ENCODE results near the gene APOL4.

The APOL4 gene

DNA sequence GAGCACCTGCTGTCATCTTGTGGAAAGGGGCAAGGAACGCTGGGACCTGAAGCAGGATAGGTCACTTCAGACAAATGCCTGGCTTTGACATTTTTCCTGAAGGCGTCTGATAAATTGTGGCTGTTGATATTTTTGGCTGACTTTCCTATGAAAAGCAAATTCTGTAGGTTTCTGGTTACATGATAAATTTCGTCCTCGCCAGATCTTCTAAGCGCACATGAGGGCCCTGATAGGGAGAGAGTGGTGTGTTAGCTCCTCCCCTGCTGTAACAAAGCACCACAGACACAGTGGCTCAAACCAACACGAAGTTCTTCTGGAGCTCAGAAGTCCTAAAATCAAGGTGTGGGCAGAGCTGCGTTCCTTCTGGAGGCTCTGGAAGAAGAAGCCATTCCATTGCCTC lies 19.6 kb downstream of the APOL4 start:
- no peak for DNase-seq (ENCODE audit: low spot score)
- Histone ChIP-seq H3K27ac (no peak overlapping the region), H3K4me3 (no peak overlapping the region)
- TF ChIP-seq CTCF (IDR thresholded peaks at IDR 0.05): no peak

GRCh38 chr22:36180928-36181327 lies 20.7 kb downstream of the APOL4 start:
- no peak for TF ChIP-seq CTCF (IDR thresholded peaks at IDR 0.05)
- no peak overlapping the region for H3K4me3 ChIP-seq
- no peak overlapping the region for H3K27ac ChIP-seq
- DNase-seq (ENCODE audit: low spot score): peak; percentile 50

GRCh38 chr22:36180038-36180880 lies 21.4 kb downstream of the APOL4 start:
- DNase-seq (ENCODE audit: low spot score): no peak
- TF ChIP-seq CTCF (IDR thresholded peaks at IDR 0.05): peak; percentile 80
- no peak overlapping the region for H3K27ac ChIP-seq
- no peak overlapping the region for H3K4me3 ChIP-seq

GRCh38 chr22:36177160-36177559 lies 24.4 kb downstream of the APOL4 start:
- Histone ChIP-seq H3K27ac (no peak overlapping the region), H3K4me3 (no peak overlapping the region)
- DNase-seq (ENCODE audit: low spot score): no peak
- TF ChIP-seq CTCF (IDR thresholded peaks at IDR 0.05): no peak

- no peak overlapping the region for H3K4me3 ChIP-seq
- no peak for TF ChIP-seq CTCF (IDR thresholded peaks at IDR 0.05)
- no peak overlapping the region for H3K27ac ChIP-seq
- no peak for DNase-seq (ENCODE audit: low spot score)
Observed at GRCh38 chr22:36175892-36176291, 25.7 kb downstream of the APOL4 start.

DNA sequence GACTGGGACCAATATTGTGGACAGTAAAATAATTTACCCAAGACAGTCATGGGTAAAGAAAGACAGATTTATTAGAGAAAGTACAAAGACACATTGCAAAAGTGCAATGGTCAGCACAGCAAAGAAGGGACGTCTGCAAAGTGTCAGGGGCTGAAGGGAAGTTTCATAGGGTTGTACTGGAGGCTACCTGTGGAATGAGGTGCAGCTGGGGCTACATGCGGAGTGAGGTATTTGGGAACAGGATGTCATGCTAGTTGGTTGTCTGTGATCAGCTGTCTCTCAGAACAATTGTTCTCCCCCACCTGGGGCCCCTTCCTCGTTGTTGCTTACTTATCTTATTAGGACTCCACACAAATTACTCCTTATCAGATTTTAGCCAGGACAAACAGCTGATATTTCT lies 29.7 kb downstream of the APOL4 start:
- TF ChIP-seq CTCF (IDR thresholded peaks at IDR 0.05): no peak
- H3K27ac ChIP-seq: no peak overlapping the region
- no peak for DNase-seq (ENCODE audit: low spot score)
- H3K4me3 ChIP-seq: no peak overlapping the region

GRCh38 chr22:36166518-36167220 lies 34.9 kb downstream of the APOL4 start:
- Histone ChIP-seq H3K27ac (no peak overlapping the region), H3K4me3 (no peak overlapping the region)
- DNase-seq (ENCODE audit: low spot score): no peak
- no peak for TF ChIP-seq CTCF (IDR thresholded peaks at IDR 0.05)

All from coronary artery (tissue), 2 donors.